ENCODE data around the gene KCNG2.

The KCNG2 gene

DNA sequence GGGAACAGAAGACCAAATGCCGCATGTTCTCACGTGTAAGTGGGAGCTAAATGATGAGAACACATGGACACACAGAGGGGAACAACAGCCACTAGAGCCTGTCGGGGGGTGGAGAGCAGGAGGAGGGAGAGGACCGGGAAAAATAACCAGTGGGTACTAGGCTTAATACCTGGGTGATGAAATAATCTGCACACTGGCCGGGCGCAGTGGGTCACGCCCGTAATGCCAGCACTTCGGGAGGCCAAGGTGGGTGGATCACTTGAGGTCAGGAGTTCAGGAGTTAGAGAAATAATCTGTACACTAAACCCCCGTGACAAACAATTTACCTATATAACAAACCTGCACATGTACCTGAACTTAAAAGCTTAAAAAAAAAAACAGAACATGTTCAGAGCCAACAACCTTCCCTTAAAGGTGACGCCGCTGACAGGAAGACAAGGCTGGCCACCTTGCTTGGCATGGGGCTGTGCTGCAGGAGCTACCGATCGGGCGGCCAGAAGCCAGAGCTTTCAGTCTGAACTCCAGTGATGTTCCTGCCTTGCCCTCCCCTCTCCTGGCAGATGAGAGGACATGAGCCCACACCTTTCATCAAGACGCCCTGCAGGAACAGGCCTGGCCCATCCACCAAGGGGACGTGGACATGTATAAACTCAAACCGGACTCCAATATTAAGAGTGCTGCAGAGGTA, 142.5 kb downstream of the KCNG2 start:
- no peak for DNase-seq (ENCODE audit: low read depth, low spot score)

DNA sequence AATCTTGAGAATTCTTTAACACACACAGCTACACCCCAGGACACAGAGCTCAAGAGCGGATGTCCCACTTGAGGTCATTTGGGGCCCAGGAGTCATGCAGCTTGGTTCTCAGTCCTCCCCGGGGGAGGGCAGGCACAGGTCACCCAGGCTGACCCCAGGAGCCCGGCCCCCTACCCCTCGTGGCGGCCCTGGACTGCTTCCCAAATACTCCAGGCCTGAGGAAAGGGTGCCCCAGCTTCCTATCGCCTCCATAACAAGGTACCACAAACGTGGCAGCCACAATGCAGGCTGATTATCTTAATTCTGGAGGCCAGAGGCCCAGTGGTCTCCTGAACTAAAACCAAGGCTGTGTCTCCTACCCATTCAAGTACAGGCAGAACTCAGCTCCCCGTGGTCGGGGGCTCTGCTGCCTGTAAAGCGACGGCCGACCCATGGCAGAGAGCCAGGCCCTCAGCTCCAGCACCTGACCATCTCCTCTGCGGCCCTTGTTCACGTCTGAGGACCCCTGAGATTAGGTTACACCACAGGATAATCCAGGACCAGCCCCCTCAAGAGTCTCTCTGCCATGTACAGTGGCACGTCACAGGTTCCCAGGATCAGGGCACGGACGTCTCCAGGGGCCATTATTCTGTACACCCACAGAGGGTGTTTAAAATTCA, 143.2 kb downstream of the KCNG2 start:
- DNase-seq (ENCODE audit: low read depth, low spot score) = no peak

DNA sequence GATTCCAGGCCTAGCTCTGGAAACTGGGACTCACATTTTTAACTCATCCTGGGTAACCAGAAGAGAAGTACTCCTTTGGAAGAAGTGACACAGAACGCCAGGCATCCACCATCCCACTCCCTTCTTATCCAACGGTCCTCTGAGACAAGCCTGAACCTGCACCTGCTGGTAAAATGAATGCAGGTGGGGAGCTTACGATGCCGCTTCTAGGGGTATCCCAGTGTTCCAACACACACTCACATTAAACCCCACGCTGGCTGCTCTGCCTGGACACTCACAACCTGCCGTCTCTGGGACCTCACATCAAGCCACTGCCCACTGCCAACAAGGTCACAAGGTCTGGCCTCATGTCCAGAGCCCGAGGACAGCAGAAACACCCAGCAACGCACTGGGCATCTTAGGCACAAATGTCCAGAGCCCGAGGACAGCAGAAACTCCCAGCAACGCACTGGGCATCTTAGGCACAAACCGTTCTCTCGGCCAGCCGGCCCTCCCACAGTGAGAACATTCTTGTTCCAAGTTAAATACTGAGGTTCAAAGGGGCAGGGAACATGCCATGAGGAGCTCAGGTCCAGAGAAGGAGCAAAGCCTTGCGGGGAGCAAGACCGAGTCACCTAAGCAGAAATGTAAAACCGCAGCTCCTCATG, 143.9 kb downstream of the KCNG2 start:
- no peak for DNase-seq (ENCODE audit: low read depth, low spot score)

DNA sequence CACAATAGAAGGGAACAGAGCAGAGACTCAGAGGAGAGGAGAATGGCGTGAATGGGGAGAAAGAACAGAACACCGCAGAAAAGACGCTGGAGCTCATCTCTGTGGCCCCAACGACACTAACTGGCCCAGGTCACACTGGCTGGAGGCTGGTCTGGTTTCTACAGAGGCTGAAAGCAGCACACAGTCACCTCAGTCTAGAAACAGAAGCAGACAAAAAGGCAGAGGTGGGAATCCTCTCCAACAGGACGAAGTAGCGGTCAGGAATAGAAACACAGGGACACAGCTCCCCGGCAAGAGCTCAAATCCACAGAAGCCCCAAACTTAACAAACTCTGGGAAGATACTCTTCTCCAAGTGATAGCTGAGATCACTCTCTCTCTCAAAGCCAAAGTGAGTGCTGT, 144.5 kb downstream of the KCNG2 start:
- DNase-seq (ENCODE audit: low read depth, low spot score) = no peak

DNA sequence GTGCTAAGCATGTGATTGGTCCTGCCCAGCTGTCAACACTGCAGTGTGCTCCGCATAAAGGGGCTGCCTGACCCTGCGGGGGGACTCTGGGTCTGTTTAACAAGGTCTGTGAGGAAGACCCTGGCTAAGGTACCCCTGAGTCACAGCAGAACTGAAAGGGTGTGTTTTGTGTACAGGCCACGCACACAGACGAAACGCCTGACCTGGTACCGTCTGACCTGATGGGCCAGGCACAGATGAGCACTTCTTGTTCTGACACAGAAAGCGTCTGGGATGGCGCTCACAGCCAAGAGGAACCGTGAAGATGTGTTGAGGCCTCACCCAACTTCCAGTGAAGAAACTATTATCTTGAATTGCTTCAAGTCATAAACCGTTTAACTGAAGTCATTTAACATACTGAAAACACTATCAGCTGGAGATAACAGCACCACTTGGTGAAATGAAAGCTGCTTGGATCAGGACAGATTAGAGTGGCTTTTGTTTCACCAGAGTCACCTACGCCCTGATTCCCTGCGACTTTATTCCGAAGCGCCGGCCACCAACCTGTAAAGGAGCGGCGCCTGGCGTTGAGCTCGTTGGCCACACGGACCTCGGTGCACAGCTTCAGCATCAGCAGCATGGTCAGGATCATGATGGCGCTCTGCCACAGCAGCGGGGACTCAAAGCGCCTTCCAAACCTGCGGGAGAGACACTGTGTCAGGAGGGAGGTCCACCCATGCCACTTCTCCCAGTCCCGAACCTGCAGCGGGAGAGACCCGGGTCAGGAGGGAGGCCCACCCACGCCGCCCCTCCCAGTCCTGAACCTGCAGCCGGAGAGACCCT, 145.3 kb downstream of the KCNG2 start:
- DNase-seq (ENCODE audit: low read depth, low spot score) = no peak

DNA sequence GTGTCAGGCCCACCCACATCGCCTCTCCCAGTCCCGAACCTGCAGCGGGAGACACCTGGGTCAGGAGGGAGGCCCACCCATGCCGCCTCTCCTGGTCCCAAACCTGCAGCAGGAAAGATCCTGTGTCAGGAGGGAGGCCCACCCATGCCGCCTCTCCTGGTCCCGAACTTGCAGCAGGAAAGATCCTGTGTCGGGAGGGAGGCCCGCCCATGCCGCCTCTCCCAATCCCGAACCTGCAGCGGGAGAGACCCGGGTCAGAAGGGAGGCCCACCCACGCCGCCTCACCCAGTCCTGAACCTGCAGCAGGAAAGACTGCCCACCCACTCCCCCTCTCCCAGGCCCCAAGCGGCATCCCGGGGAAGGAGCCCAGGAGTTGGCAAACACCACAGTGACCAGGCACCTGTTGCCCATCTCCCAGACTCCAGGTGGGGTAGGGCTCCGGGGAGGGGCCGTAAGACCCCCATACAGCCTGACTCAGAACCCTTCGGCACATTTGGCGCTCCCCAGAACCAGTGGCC, 145.9 kb downstream of the KCNG2 start:
- DNase-seq (ENCODE audit: low read depth, low spot score) = no peak

DNA sequence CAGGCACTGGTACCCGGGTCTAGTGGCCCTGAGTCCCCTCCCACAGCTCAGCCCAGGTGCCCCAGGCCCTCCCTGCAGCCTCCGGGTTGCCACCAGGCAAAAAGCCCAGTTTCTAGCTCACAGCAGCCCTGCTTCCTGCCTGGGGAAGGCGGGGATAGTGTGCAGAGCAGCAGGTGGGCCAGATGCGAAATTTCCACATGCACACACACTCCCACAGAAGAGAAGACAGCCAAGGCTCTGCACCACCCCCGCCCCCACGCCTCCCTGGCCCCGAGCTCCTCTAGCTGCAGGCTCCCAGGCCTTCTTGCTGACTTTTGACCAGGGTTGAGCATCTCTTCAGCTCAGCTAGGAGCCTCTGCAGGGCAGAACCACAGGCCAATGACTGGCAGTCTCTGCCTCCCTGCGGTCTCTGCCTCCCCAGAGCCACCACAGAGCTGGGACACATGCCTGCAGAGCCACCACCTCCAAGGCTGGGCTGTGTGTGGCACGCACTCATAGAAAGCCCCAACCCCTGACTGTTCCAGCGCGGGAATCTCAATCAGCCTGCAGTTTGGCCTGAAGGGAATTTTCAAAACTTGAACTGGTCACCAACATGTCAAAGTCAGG, 146.5 kb downstream of the KCNG2 start:
- no peak for DNase-seq (ENCODE audit: low read depth, low spot score)

DNA sequence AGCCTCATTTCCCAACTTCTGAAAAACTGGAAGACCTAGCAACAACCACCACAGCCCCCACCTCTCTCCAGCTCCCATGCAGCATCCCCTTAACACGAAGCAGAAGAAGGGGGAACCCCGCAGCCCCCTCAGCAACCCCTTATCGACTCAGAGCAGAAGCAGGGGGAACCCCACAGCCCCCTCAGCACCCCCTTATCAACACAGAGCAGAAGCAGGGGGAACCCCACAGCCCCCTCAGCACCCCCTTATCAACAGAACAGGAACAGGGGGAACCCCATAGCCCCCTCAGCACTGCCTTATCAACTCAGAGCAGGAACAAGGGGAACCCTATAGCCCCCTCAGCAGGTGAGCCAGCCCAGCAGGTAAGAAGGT, 147.0 kb downstream of the KCNG2 start:
- DNase-seq (ENCODE audit: low read depth, low spot score) = no peak

DNA sequence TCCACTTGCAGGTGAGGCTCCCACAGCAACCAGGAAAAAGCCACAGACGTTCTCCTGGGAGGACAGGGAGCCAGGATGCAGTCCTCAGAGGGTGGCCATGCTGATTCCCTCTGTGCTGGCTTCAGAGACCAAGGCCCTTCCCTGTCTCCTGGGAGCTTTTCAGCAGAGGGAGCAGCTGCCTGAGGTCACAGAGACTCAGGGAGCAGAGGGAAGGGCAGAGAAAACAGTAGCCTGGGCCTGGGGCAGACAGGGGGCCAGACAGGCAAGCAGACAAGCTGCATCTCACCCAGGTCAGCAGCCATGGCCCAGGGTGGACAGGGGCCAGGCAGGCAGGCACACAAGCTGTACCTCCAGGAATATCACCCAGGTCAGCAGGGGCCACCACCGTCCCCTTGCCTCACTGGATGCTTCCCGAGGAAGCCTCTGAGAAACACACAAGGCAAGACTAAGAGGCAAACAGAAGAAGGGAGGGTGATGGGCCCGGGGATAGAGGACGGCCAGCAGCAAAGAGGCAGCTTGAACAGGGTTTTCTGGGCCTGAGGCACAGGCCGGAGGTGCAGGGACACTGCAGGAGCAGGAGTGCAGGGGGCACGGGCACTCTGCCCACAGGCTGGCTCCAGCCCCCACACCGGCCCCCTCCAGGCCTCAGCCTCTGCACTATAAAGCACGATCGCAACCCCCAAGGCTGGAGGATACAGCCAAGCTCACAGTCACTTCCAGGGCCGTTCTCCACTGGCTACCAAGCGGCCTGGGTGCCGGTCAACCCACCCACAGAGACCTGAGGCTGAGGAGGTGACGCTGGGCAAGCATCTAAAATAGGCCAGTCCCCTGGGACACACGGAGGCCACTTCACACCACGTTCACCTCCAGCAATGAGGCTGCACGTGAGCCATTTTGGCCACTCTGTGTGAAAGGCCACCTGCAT, 147.6 kb downstream of the KCNG2 start:
- DNase-seq (ENCODE audit: low read depth, low spot score) = no peak

DNA sequence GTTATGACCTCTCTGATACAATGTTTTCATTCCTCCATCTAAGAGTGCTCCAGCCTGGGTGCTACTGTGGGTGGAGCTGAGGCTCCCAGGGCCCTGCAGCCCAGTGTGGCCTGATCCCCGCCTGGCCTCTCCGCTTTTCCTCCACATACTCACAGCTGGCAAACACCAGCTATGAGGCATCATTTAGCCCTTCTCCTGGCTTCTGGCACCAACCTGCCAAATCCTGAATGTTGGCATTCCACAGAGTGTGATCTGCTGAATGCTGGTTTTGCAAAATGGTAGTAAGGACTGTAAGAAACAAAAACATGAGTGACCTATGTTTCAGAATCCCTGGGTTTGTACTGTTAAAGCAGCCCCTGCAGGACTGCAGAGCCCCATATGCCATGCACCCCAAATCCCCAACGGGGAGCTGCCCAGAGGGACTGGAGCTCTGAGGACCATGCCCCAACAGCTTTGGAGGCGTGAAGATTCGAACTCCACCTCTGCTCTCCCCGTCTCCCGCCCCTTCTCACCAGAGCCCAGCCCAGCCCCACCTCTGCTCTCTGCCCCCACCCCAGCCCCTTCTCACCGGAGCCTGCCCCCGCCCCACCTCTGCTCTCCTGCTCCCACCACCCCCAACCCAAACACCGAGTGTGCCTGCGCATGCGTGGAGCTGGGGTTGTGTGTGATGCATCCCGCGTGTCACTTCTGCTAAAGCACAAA, 149.5 kb downstream of the KCNG2 start:
- no peak for DNase-seq (ENCODE audit: low read depth, low spot score)

DNA sequence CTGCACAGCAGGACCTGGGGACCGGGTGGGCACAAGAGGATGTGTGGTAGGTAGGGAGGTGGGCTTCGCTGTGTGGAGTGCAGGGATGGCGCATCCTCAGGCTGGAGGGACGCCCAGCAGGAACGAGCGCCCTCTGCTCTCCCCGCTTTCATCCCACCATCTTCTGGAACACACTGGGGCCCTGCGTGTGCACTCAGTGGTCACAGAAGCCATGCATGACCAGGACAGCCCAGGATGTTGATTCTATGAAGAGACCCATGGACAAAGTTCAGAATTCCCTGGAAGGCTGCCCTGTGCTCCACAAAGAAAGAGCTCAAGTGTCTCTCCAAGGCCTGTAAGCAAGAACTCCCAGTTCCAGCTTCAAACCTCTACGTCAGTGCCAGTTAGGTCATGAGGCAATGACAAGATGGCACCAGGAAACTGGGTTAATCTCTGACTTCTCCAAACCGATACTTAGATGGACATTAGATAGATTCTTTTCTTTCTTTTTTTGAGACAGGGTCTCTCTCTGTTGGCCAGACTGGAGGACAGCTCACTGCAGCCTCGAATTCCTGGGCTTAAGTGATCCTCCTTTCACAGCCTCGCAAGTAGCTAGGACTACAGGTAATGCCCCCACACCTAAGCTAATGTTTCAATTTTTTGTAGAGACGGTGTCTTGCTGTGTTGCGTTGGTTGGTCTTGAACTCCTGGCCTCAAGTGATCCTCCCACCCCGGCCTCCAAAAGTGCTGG, 150.3 kb downstream of the KCNG2 start:
- no peak for DNase-seq (ENCODE audit: low read depth, low spot score)

DNA sequence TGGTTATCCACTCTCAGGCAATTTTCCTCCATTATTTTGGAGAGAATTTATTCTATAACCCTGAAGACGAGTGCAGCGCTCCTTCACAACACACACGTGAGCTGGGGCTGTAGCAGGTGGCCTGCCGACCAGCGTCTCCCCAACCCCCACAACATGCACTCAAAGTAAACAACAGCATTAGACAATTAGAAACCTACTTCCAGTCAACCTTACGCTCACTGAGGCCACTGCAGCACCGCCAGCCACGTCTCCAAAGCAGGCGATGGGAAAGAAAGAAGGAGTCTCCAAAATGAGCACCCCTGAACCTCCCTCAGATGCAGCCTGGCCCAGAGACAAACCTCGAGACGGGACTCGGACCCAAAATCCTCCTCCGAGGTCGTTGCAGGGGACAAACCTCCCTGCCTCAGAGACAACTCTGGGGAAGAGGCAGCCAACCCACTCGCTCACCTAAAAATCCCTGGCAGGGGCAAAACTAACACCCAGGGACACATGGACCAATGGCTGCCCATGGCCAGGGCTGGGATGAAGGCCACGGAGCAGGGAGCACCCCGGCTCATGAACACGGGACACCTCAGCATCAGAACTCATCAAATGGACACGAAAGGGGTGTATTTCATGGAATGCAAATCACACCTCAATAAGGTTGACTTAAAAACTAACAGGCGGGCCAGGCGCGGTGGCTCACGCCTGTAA, 151.1 kb downstream of the KCNG2 start:
- no peak for DNase-seq (ENCODE audit: low read depth, low spot score)

Data from activated CD4-positive, CD25-positive, alpha-beta regulatory T cell treated with anti-CD3 and anti-CD28 coated beads, Interleukin-2, amount 50 U/mL, for 16 hours (primary cell).